ENCODE measurements around the gene FOLR1. TPM values are rescaled to one million over a fixed set of nuclear protein-coding genes. Genes with fewer than 3 reads are reported as not detected.

Gene FOLR1
- total RNA-seq, 2 donors from 2014 or later, result not detected

DNA sequence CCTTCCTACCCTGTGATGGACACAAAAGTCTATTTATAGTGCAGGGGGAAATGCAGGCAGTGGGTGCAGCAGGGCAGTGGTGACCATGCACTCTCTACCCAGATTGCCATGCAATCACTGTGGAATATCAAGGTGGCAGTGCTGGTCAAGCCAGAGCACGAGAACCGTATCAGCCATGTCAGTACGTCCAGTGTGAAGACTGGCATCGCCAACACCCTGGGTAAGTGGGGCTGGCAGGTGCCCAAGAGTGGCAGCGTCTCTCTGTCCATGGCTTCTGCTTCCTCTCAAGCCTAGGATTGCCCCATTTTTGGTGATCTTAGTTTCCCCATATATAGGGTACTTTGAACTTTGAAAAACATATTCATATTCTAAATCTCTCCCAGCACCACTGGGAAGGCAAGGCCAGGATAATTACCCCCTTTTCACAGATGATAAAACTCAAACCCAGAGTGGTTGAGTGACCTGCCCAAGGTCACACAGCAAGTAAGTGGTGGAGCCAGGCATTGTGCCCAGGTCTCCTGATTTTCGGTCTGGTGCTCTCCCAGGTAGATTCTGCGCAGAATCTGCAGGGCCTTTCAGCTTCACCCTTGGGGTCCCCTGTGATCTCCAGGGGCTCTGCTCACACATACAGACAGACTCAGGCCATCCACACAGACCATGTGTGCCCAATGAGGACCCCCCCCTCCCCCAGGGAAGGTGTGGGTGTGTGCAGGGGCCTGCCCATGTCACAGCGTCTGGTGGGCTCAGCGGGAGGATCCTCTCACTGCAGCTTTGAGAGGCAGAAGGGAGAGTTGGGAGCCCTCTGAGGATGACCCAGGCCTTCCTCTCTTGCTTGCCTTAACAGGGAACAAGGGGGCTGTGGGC lies 39.7 kb downstream of the FOLR1 start:
- Mint-ChIP-seq H3K36me3 (no peaks in the 10 kb centered on the region), H3K9me3 (no peaks in the 10 kb centered on the region), H3K4me3 (no peak overlapping the region), H3K4me1 (ENCODE audit: low read depth in 2 of 2) (peaks cover 6 to 12% of the 10 kb centered on the region in 2 donors), H3K27me3 (no peaks in the 10 kb centered on the region), H3K27ac (no peak overlapping the region)
- DNase-seq (ENCODE audit: low spot score), result peak; percentile 54
- no peak for ATAC-seq

DNA sequence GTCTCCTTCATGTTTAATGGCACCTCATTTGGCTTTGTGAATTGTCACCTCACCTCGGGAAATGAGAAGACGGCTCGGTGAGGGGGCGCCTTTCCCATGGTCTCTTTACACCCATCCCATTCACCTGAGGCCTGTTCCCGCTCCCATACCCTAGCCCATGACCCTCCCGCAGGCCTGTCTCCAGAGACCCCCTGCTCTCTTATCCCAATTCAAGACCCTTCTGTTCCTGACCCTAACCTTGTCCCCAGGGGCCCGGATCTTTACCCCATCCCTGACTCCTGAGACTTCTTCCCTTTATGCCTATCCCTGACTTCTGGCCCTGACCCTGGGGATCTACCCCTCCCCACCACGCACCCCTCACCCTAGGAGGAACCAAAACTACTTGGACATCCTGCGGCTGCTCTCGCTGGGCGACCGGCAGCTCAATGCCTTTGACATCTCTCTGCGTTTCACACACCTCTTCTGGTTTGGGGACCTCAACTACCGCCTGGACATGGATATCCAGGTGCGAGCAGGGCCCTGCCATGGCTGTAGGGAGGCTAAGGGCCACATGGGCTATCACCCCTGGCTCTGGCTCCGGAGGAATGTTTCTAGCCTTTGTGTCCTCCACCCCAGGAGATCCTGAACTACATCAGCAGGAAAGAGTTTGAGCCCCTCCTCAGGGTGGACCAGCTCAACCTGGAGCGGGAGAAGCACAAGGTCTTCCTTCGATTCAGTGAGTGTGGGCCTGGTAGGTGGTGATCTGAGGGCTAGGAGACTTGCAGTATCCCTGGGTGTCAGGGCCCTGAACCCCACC lies 40.5 kb downstream of the FOLR1 start:
- ATAC-seq (no peak), DNase-seq (ENCODE audit: low spot score) (peak; percentile 22)
- no peak overlapping the region for H3K4me3 Mint-ChIP-seq
- H3K27ac Mint-ChIP-seq, result no peak overlapping the region
- H3K9me3 Mint-ChIP-seq, result no peaks in the 10 kb centered on the region
- H3K36me3 Mint-ChIP-seq, result no peaks in the 10 kb centered on the region
- peaks cover 6 to 12% of the 10 kb centered on the region in 2 donors for H3K4me1 Mint-ChIP-seq (ENCODE audit: low read depth in 2 of 2)
- H3K27me3 Mint-ChIP-seq, result no peaks in the 10 kb centered on the region

DNA sequence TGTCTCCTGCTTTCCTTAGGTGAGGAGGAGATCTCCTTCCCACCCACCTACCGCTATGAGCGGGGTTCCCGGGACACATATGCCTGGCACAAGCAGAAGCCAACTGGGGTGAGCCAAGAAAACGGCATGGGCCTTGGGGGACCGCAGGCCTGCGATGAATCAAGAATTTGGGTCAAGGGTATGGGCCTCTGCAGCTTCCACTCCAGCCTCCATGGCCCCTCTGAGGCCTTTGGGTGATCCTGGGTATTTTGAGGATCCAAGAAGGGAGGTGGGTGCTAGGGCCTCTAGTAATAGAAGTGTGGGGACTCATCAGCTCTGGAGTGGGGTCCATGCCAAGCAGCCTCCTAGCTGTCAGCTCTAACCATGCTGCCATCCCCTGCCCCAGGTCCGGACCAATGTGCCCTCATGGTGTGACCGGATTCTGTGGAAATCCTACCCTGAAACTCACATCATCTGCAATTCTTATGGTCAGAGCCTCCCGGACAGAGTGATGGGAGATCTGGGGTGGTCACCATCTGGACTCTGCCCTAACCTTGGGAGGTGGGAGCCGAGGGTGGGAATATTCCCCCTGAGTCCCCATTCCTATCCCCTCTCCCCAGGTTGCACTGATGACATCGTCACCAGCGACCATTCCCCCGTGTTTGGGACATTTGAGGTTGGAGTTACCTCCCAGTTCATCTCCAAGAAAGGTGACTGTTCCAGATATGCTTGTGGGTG lies 41.3 kb downstream of the FOLR1 start:
- Mint-ChIP-seq H3K4me1 (ENCODE audit: low read depth in 2 of 2) (peaks cover 6 to 12% of the 10 kb centered on the region in 2 donors), H3K9me3 (no peaks in the 10 kb centered on the region), H3K27ac (no peak overlapping the region), H3K4me3 (no peak overlapping the region), H3K36me3 (no peaks in the 10 kb centered on the region), H3K27me3 (no peaks in the 10 kb centered on the region)
- no peak for ATAC-seq
- DNase-seq (ENCODE audit: low spot score), result peak; percentile 44

DNA sequence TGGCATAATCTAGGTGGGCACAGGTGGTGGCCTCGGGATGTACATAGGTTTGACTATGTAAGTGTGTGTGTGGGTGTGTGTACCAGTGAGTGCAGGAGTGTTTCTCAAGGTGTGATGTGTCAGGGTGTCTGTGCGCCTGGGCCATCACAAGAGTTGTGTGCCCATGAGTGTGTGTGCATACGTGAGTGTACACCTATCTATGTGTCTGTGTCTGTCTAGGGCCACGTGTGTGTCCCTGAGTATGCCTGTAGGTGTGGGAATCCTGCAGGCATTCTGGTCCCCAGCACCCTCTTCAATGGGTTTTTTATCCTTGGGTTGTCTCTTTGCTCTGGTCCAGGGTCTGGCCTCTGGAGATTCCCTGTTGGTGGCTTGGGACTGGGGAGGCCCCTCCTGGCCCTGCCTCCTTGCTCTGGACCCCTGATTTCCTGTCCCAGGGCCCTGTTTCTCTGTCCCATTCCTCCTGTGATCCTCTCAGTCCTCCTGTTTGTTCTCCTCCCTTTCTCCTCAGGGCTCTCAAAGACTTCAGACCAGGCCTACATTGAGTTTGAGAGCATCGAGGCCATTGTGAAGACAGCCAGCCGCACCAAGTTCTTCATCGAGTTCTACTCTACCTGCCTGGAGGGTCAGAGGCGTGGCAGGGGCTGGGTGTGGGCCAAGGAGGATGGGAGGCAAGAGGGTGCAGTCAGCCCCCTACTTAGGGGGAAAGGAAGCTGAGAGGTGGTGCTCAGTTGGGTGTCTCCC lies 42.0 kb downstream of the FOLR1 start:
- no peaks in the 10 kb centered on the region for H3K36me3 Mint-ChIP-seq
- H3K4me1 Mint-ChIP-seq (ENCODE audit: low read depth in 2 of 2), result peaks cover 5 to 12% of the 10 kb centered on the region in 2 donors
- H3K27me3 Mint-ChIP-seq, result no peaks in the 10 kb centered on the region
- peak overlapping the region; percentile 30 to 68 for H3K27ac Mint-ChIP-seq
- peak; percentile 8 for DNase-seq (ENCODE audit: low spot score)
- no peak for ATAC-seq
- no peak overlapping the region for H3K4me3 Mint-ChIP-seq
- H3K9me3 Mint-ChIP-seq, result no peaks in the 10 kb centered on the region

DNA sequence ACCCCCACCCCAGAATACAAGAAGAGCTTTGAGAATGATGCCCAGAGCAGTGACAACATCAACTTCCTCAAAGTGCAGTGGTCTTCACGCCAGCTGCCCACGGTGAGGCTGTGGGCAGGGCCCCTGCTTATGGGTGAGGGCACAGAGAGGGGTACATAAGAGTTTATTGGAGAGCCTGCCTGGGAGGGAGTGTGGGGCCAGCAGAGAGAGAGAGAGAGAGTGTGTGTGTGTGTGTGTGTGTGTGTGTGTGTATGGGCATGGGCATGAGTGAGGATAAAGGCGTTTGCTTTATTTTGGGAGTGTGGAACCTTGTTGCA lies 42.5 kb downstream of the FOLR1 start:
- peaks cover 0 to 2% of the 10 kb centered on the region in 2 donors for H3K27me3 Mint-ChIP-seq
- no peak overlapping the region for H3K4me3 Mint-ChIP-seq
- DNase-seq (ENCODE audit: low spot score) (peak; percentile 22), ATAC-seq (no peak)
- no peaks in the 10 kb centered on the region for H3K9me3 Mint-ChIP-seq
- no peaks in the 10 kb centered on the region for H3K36me3 Mint-ChIP-seq
- peaks cover 3 to 11% of the 10 kb centered on the region in 2 donors for H3K4me1 Mint-ChIP-seq (ENCODE audit: low read depth in 2 of 2)
- peak overlapping the region; percentile 30 to 68 for H3K27ac Mint-ChIP-seq

DNA sequence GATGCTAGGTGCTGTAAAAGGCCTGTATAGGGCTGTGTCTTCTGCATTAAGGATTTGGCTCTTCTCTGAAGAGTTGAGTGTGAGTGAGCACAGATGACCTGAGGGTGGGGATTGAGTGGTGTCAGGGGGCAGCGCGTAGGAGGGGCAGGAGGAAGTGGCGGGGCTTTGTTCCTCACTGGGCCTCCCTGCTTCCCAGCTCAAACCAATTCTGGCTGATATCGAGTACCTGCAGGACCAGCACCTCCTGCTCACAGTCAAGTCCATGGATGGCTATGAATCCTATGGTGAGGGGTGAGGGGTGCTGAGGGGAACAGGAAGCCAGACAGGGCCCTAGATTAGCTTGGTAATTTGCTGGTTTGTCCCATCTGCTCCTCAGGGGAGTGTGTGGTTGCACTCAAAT lies 43.0 kb downstream of the FOLR1 start:
- peak; percentile 16 for DNase-seq (ENCODE audit: low spot score)
- no peak overlapping the region for H3K4me3 Mint-ChIP-seq
- no peaks in the 10 kb centered on the region for H3K36me3 Mint-ChIP-seq
- H3K27ac Mint-ChIP-seq, result peak overlapping the region in 1 of 2 donors; percentile 30
- H3K4me1 Mint-ChIP-seq (ENCODE audit: low read depth in 2 of 2), result peaks cover 4 to 12% of the 10 kb centered on the region in 2 donors
- peaks cover 0 to 3% of the 10 kb centered on the region in 2 donors for H3K27me3 Mint-ChIP-seq
- no peaks in the 10 kb centered on the region for H3K9me3 Mint-ChIP-seq
- ATAC-seq, result no peak

DNA sequence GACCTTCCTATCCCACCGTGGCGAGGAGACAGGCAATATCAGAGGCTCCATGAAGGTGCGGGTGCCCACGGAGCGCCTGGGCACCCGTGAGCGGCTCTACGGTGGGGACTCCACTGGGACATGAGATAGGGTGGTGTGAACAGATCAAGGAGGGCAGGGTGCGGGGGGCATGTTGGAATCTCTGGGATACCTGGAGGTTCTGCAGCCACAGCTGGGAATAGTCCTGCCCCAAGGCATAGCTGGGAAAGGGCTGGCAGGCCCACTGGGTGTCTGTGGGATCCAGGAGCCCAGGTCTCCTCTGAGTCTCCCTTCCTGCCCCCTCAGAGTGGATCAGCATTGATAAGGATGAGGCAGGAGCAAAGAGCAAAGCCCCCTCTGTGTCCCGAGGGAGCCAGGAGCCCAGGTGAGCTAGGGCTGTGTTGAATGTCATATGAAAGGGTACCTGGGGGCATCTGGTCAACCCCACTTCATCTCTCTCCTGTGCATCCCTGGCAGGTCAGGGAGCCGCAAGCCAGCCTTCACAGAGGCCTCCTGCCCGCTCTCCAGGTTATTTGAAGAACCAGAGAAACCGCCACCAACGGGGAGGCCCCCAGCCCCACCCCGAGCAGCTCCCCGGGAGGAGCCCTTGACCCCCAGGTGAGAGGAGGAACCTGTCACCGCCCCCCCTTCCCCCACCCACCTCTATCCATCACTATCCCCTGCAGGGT lies 43.6 kb downstream of the FOLR1 start:
- no peak overlapping the region for H3K4me3 Mint-ChIP-seq
- ATAC-seq, result no peak
- peaks cover 5 to 6% of the 10 kb centered on the region in 2 donors for H3K27me3 Mint-ChIP-seq
- no peaks in the 10 kb centered on the region for H3K9me3 Mint-ChIP-seq
- DNase-seq (ENCODE audit: low spot score), result no peak
- H3K27ac Mint-ChIP-seq, result no peak overlapping the region
- H3K4me1 Mint-ChIP-seq (ENCODE audit: low read depth in 2 of 2), result peaks cover 8 to 16% of the 10 kb centered on the region in 2 donors
- H3K36me3 Mint-ChIP-seq, result no peaks in the 10 kb centered on the region

DNA sequence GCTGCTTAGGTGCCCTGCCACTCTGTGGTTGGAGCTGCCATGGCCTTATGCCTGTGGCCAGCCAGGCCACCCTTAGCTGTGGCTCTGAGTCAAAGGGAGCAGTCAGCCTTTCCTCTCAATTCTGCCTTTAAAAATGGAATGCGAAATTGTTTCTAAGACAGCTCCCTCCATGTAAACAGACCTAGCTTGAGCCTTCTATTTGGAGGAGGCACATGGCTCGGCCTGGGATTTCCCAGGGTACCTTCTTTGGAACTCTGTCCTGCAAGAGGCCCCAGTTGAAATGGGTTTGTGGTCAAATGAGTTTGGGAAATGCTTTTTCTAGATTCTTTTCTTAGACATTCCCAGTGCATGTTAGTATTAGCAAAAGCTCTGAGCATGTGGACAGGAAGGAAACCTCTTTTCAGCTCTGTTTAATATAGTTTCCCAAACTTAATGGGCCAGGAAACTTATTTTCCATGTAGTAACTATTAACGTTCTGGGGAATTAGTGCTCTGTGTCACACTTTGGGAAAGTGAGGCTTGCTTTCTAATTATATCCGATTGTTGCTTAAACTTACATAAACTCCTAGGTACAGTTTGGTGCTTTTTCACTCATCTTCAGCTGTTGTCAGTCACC lies 44.2 kb downstream of the FOLR1 start:
- H3K4me1 Mint-ChIP-seq (ENCODE audit: low read depth in 2 of 2), result peaks cover 15 to 21% of the 10 kb centered on the region in 2 donors
- H3K27ac Mint-ChIP-seq, result no peak overlapping the region
- H3K27me3 Mint-ChIP-seq, result peaks cover 11 to 12% of the 10 kb centered on the region in 2 donors
- no peaks in the 10 kb centered on the region for H3K36me3 Mint-ChIP-seq
- DNase-seq (ENCODE audit: low spot score) (no peak), ATAC-seq (no peak)
- no peak overlapping the region for H3K4me3 Mint-ChIP-seq
- no peaks in the 10 kb centered on the region for H3K9me3 Mint-ChIP-seq

DNA sequence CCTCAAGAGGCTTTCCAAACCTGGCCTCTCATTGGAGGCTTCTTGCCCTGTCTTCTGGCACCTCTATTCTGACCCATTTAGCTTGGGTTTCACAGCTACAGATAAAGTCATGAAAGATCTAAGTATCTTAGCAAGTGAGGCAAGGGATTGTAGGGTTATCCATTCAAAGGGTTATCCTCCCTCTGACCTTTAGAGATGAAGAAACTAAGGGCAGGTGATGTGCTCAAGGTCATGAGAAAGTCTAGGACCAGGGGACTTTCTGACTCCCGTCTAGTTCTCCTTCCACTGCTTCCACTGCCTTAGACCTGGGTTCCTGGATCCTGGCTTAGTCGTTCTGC lies 44.8 kb downstream of the FOLR1 start:
- H3K9me3 Mint-ChIP-seq, result no peaks in the 10 kb centered on the region
- H3K27me3 Mint-ChIP-seq, result peaks cover 16 to 17% of the 10 kb centered on the region in 2 donors
- peaks cover 17 to 24% of the 10 kb centered on the region in 2 donors for H3K4me1 Mint-ChIP-seq (ENCODE audit: low read depth in 2 of 2)
- H3K27ac Mint-ChIP-seq, result no peak overlapping the region
- H3K36me3 Mint-ChIP-seq, result no peaks in the 10 kb centered on the region
- no peak for DNase-seq (ENCODE audit: low spot score)
- no peak for ATAC-seq
- H3K4me3 Mint-ChIP-seq, result no peak overlapping the region

DNA sequence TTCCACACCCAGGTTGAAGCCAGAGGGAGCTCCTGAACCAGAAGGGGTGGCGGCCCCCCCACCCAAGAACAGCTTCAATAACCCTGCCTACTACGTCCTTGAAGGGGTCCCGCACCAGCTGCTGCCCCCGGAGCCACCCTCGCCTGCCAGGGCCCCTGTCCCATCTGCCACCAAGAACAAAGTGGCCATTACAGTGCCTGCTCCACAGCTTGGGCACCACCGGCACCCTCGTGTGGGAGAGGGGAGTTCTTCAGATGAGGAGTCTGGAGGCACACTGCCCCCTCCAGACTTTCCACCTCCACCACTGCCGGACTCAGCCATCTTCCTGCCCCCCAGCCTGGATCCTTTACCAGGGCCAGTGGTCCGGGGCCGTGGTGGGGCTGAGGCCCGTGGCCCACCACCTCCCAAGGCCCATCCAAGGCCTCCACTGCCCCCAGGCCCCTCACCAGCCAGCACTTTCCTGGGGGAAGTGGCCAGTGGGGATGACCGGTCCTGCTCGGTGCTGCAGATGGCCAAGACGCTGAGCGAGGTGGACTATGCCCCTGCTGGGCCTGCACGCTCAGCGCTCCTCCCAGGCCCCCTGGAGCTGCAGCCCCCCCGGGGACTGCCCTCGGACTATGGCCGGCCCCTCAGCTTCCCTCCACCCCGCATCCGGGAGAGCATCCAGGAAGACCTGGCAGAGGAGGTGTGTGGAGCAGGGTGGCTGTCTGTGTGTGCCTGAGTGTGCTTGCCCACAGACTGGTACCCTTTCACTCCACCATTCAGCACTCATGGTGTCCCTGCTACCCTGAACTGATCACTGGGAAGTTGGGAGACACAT lies 45.4 kb downstream of the FOLR1 start:
- Mint-ChIP-seq H3K27ac (no peak overlapping the region), H3K36me3 (no peaks in the 10 kb centered on the region), H3K4me1 (ENCODE audit: low read depth in 2 of 2) (peaks cover 22 to 30% of the 10 kb centered on the region in 2 donors), H3K4me3 (no peak overlapping the region), H3K27me3 (peaks cover 22 to 23% of the 10 kb centered on the region in 2 donors), H3K9me3 (no peaks in the 10 kb centered on the region)
- ATAC-seq (no peak), DNase-seq (ENCODE audit: low spot score) (no peak)

DNA sequence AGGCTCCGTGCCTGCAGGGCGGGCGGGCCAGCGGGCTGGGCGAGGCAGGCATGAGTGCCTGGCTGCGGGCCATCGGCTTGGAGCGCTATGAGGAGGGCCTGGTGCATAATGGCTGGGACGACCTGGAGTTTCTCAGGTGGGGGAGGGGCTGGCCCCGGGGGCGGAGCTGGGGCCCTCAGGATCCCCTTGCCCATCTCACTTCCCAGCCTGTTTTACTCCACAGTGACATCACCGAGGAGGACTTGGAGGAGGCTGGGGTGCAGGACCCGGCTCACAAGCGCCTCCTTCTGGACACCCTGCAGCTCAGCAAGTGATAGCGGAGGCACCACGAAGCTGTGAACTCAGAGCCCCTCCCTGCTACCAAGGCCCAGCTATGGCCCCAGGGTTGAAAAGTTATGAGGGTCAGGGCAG lies 46.1 kb downstream of the FOLR1 start:
- Mint-ChIP-seq H3K9me3 (no peaks in the 10 kb centered on the region), H3K4me1 (ENCODE audit: low read depth in 2 of 2) (peaks cover 22 to 31% of the 10 kb centered on the region in 2 donors), H3K27ac (no peak overlapping the region), H3K36me3 (no peaks in the 10 kb centered on the region), H3K27me3 (peaks cover 27 to 30% of the 10 kb centered on the region in 2 donors), H3K4me3 (no peak overlapping the region)
- ATAC-seq (peak; percentile 43 to 46), DNase-seq (ENCODE audit: low spot score) (no peak)
